ENCODE measurements around the gene LRRC8C. TPM values are rescaled to one million over a fixed set of nuclear protein-coding genes. Genes with fewer than 3 reads are reported as not detected.
A peak's percentile ranks its signal among the peaks of the same experiment; 100 is the strongest.

The LRRC8C gene
- total RNA-seq, 6 donors from 2014 or later = 5.2 to 12.5 (median 11.6) TPM

DNA sequence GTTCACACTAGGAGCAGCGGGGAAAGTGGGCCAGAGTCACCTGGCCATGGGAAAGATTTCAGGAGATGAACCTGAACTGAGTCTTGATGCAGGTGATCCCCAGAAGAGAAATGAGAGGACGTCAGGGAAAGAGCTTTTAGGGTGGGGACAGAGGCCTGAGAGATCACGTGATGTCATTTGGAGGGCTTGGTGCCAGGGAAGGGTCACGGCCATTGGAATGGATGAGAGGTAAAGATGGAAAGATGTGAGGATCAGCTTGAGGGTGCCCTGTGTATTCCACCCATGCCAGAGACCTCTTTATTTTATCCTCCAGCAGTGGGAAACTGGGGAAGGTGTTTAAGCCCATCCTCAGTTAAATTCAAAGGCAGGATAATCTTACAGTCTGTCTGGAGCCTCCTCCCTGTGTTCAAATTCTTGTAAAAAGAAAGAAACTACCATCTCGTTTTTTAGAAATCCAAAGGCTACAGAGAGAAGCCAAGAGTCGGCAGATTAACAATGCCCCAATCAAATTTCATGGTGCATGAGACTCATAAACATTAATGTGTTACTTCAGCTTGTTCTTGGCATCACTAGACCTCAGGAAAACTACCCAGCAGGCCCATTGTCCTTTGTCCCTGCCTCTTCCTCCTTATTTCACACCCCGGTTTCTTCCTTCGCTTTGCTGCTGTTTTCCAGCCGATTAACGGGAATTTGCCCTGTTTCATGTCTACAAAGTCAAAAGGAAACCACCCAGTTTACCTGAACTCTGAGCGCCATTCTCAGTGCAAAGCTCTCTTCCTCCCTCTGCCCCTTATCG is 94.8 kb downstream of the LRRC8C start:
- no peaks in the 10 kb centered on the region for H3K36me3 ChIP-seq
- peaks cover 17 to 26% (median 23%) of the 10 kb centered on the region in 4 donors for H3K4me1 ChIP-seq
- ATAC-seq (ENCODE audit: low FRiP score in 2 of 2) (no peak), DNase-seq (no peak)
- no peaks in the 10 kb centered on the region for H3K9me3 ChIP-seq
- no peak overlapping the region for H3K4me3 ChIP-seq
- 73 to 80% methylated on average over 12 of the region's 12 CpGs for WGBS, 2 donors
- TF ChIP-seq POLR2A (IDR thresholded peaks at IDR 0.05) (no peak), POLR2AphosphoS5 (IDR thresholded peaks at IDR 0.05) (no peak), EP300 (IDR thresholded peaks at IDR 0.05) (no peak)
- TF ChIP-seq, protein P1, sequence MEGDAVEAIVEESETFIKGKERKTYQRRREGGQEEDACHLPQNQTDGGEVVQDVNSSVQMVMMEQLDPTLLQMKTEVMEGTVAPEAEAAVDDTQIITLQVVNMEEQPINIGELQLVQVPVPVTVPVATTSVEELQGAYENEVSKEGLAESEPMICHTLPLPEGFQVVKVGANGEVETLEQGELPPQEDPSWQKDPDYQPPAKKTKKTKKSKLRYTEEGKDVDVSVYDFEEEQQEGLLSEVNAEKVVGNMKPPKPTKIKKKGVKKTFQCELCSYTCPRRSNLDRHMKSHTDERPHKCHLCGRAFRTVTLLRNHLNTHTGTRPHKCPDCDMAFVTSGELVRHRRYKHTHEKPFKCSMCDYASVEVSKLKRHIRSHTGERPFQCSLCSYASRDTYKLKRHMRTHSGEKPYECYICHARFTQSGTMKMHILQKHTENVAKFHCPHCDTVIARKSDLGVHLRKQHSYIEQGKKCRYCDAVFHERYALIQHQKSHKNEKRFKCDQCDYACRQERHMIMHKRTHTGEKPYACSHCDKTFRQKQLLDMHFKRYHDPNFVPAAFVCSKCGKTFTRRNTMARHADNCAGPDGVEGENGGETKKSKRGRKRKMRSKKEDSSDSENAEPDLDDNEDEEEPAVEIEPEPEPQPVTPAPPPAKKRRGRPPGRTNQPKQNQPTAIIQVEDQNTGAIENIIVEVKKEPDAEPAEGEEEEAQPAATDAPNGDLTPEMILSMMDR (IDR thresholded peaks at IDR 0.05) = no peak
- no peaks in the 10 kb centered on the region for H3K27me3 ChIP-seq
- H3K27ac ChIP-seq = peak overlapping the region in 3 of 4 donors; percentile 22 to 62 (median 39)

DNA sequence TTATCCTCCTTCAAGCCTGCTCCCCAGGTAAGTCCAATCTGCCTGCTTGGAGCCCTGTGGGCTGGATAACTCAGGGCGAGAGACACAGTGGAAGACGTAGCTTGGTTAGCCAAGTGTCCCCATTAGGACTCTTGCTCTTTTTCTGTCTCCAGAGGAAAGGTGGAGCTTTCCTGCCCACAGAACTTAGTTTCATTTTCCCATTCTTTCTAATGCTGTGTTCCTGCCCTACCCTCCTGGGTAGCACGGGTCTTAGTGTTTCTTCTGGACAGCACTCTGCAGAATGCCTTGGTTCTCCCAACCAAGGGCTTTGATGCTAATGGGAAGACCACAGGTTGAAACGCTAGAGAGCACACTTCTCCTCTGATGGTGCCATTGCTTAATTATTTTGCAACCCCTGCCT is 95.5 kb downstream of the LRRC8C start:
- Histone ChIP-seq H3K9me3 (no peaks in the 10 kb centered on the region), H3K4me3 (no peak overlapping the region), H3K4me1 (peaks cover 17 to 26% (median 23%) of the 10 kb centered on the region in 4 donors), H3K27ac (peak overlapping the region in 3 of 4 donors; percentile 28 to 62 (median 39)), H3K27me3 (no peaks in the 10 kb centered on the region), H3K36me3 (no peaks in the 10 kb centered on the region)
- WGBS, 2 donors = 44 to 68% methylated on average over 4 of the region's 4 CpGs
- TF ChIP-seq EP300 (IDR thresholded peaks at IDR 0.05) (no peak), POLR2AphosphoS5 (IDR thresholded peaks at IDR 0.05) (peak in 1 of 2 donors; percentile 0)
- ATAC-seq (ENCODE audit: low FRiP score in 2 of 2) (no peak), DNase-seq (no peak)

DNA sequence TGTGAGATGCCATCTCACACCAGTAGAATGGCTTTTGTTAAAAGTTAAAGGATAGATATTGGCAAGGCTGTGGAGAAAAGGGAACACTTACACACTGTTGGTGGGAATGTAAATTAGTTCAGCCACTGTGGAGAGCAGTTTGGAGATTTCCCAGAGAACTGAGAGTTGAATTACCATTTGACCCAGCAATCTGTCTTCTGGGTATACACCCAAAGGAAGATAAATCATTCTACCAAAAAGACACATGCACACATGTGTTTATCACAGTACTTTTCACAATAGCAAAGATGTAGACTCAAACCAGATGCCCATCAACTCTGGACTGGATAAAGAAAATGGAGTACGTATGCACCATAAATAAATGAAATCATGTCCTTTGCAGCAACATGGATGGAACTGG is 99.3 kb downstream of the LRRC8C start:
- no peak for TF ChIP-seq EP300 (IDR thresholded peaks at IDR 0.05)
- TF ChIP-seq POLR2AphosphoS5 (IDR thresholded peaks at IDR 0.05) = no peak
- TF ChIP-seq, protein P1 (IDR thresholded peaks at IDR 0.05) = no peak
- TF ChIP-seq POLR2A (IDR thresholded peaks at IDR 0.05) = no peak
- Histone ChIP-seq H3K4me1 (peaks cover 0 to 15% (median 5%) of the 10 kb centered on the region in 4 donors), H3K4me3 (no peak overlapping the region), H3K27ac (no peak overlapping the region), H3K36me3 (no peaks in the 10 kb centered on the region), H3K27me3 (no peaks in the 10 kb centered on the region), H3K9me3 (no peaks in the 10 kb centered on the region)
- ATAC-seq (ENCODE audit: low FRiP score in 2 of 2) (no peak), DNase-seq (no peak)
- WGBS, 2 donors = 75 to 95% methylated on average over 1 of the region's 1 CpG

DNA sequence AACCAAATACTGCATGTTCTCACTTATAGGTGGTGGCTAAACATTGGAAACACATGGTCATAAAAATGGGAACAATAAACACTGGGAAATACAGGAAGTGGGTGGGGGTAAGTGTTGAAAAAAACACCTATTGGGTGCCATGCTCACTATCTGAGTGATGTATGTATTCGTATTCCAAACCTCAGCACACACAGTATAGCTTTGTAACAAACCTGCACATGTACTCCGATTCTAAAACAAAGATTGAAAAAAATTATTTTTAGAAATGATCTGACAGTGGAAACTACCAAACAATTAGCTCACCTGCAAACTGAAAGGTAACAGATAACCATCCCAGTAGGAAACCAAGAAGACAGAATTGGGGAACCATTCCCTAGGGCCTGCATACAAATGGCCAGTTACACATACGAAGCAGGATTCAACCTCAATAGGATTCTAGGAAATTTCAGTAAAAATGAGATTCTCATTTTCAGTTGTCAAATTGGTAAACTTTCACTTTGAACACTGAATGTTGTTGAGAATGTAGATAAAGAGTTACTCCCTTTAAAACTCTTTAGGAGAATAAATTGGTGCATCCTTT is 99.8 kb downstream of the LRRC8C start:
- Histone ChIP-seq H3K27ac (no peak overlapping the region), H3K4me3 (no peak overlapping the region), H3K4me1 (peaks cover 0 to 11% (median 5%) of the 10 kb centered on the region in 4 donors), H3K9me3 (no peaks in the 10 kb centered on the region), H3K36me3 (no peaks in the 10 kb centered on the region), H3K27me3 (no peaks in the 10 kb centered on the region)
- DNase-seq (no peak), ATAC-seq (ENCODE audit: low FRiP score in 2 of 2) (no peak)
- 84 to 87% methylated on average over 3 of the region's 3 CpGs for WGBS, 2 donors
- TF ChIP-seq POLR2A (IDR thresholded peaks at IDR 0.05) (no peak), POLR2AphosphoS5 (IDR thresholded peaks at IDR 0.05) (no peak), EP300 (IDR thresholded peaks at IDR 0.05) (no peak)
- TF ChIP-seq, protein P1 (IDR thresholded peaks at IDR 0.05) = no peak

DNA sequence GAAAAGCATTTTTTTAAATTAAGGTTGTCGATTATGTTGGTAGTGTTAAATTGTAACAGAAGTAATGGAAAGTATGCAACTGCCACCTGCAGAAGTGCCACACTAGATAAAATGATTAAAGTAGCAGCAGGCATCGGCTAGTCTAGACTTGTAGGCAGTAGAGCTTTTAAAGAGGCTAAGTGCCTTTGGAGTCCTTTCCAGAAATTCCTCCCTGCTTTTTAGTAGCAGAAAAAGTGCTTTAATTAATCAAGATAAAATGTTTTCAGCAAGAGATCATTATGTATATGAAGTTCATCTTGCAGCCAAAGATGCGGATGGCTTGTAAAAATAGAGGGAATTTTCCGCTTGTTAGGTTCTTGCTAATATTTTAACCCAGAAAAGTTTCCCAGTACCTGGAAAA is 100.8 kb downstream of the LRRC8C start:
- no peak for ATAC-seq (ENCODE audit: low FRiP score in 2 of 2)
- WGBS, 2 donors = 76 to 79% methylated on average over 4 of the region's 4 CpGs
- no peak for DNase-seq

More for the DNA sequence above, 100.8 kb downstream of the LRRC8C start:
- H3K27me3 ChIP-seq = no peaks in the 10 kb centered on the region
- peaks cover 0 to 11% (median 2%) of the 10 kb centered on the region in 4 donors for H3K4me1 ChIP-seq
- no peaks in the 10 kb centered on the region for H3K36me3 ChIP-seq
- no peak overlapping the region for H3K4me3 ChIP-seq
- no peaks in the 10 kb centered on the region for H3K9me3 ChIP-seq
- H3K27ac ChIP-seq = no peak overlapping the region
- TF ChIP-seq POLR2AphosphoS5 (IDR thresholded peaks at IDR 0.05) (no peak), POLR2A (IDR thresholded peaks at IDR 0.05) (no peak), EP300 (IDR thresholded peaks at IDR 0.05) (no peak)
- TF ChIP-seq, protein P1 (IDR thresholded peaks at IDR 0.05) = no peak

Data from upper lobe of left lung (tissue), 6 donors.